KMS-11 (cell line): ENCODE data around the gene MYO18A.

ENCODE experiments used
- H2AFZ ChIP-seq: fragments of 200-600 bp; sonication (generic); 2 replicates; pipeline ENCODE4 v1.6.1; 2016; ENCODE audit warnings: antibody characterized with exemption, mixed run types, low read depth
- H3K27ac ChIP-seq: fragments of 200-600 bp; sonication (generic); 2 replicates; pipeline ENCODE4 v1.6.1; 2016; ENCODE audit warnings: mild to moderate bottlenecking, mixed run types
- H3K27me3 ChIP-seq: fragments of 200-600 bp; sonication (generic); 2 replicates; pipeline ENCODE4 v1.6.1; 2017; ENCODE audit warnings: mild to moderate bottlenecking, low read depth, mixed run types, moderate library complexity; ENCODE audit not compliant: insufficient read depth
- H3K36me3 ChIP-seq: fragments of 200-600 bp; sonication (generic); 2 replicates; pipeline ENCODE4 v1.6.1; 2017; ENCODE audit warnings: mild to moderate bottlenecking, mixed run types; ENCODE audit not compliant: insufficient read depth
- H3K4me1 ChIP-seq: fragments of 200-600 bp; sonication (generic); 2 replicates; pipeline ENCODE4 v1.6.1; 2016; ENCODE audit warnings: mild to moderate bottlenecking, low read depth, mixed run types; ENCODE audit not compliant: poor library complexity, severe bottlenecking
- H3K4me2 ChIP-seq: fragments of 200-600 bp; sonication (generic); 2 replicates; pipeline ENCODE4 v1.7.0; 2016; ENCODE audit warnings: mild to moderate bottlenecking, mixed run types
- H3K4me3 ChIP-seq: fragments of 200-600 bp; sonication (generic); IDR thresholded peaks from 2 replicates; pipeline ENCODE4 v1.6.1; 2017; ENCODE audit warnings: low read depth, low read length, mixed read lengths; ENCODE audit not compliant: insufficient read depth
- H3K79me2 ChIP-seq: fragments of 200-600 bp; sonication (generic); 2 replicates; pipeline ENCODE4 v1.6.1; 2016; ENCODE audit warnings: low read depth, mixed run types; ENCODE audit not compliant: insufficient read depth
- H3K9ac ChIP-seq: fragments of 200-600 bp; sonication (generic); 2 replicates; pipeline ENCODE4 v1.6.1; 2016; ENCODE audit warnings: mild to moderate bottlenecking, mixed run types
- H4K20me1 ChIP-seq: fragments of 200-600 bp; sonication (generic); 2 replicates; pipeline ENCODE4 v1.6.1; 2016; ENCODE audit warnings: mild to moderate bottlenecking, mixed run types; ENCODE audit not compliant: insufficient read depth
- TF ChIP-seq, protein P1 (sequence below): fragments of 200-600 bp; sonication (generic); conservative IDR thresholded peaks from 2 replicates; pipeline ENCODE4 v1.6.1; 2017; ENCODE audit warnings: low read depth, mild to moderate bottlenecking, antibody characterized with exemption, low read length, moderate library complexity, mixed read lengths

The MYO18A gene

DNA sequence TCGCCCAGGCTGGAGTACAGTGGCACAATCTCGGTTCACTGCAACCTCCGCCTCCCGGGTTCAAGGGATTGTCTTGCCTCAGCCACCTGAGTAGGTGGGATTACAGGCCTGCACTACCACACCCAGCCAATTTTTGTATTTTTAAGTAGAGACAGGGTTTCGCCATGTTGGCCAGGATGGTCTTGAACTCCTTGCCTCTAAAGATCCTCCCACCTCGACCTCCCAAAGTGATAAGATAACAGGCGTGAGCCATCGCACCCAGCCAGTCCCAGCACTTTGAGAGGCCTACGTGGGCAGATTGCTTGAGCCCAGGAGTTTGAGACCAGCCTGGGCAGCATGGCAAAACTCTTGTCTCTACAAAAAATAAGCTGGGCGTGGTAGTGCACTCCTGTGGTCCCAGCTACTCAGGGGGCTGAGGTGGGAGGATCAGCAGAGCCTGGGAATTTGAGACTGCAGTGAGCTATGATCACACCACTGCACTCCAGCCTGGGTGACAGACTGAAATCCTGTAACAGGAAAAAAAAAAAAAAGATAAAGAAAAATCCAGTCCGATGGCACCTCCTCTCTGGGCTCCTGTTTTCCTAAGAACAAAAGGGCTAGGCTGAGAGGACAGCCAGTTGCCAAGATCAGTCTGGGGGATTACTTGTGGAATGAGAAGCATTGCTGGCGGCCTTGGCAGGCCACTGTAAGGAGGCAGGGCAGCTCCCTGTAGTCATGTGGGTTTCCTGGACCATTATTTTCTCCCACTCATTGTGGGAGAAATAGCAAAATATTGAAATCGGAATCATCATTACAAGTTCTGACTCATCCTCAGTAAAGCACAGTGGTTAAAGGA is 140.2 kb downstream of the MYO18A start:
- H2AFZ ChIP-seq = no peak overlapping the region
- TF ChIP-seq, protein P1, sequence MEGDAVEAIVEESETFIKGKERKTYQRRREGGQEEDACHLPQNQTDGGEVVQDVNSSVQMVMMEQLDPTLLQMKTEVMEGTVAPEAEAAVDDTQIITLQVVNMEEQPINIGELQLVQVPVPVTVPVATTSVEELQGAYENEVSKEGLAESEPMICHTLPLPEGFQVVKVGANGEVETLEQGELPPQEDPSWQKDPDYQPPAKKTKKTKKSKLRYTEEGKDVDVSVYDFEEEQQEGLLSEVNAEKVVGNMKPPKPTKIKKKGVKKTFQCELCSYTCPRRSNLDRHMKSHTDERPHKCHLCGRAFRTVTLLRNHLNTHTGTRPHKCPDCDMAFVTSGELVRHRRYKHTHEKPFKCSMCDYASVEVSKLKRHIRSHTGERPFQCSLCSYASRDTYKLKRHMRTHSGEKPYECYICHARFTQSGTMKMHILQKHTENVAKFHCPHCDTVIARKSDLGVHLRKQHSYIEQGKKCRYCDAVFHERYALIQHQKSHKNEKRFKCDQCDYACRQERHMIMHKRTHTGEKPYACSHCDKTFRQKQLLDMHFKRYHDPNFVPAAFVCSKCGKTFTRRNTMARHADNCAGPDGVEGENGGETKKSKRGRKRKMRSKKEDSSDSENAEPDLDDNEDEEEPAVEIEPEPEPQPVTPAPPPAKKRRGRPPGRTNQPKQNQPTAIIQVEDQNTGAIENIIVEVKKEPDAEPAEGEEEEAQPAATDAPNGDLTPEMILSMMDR = no peak
- H4K20me1 ChIP-seq = no peaks in the 10 kb centered on the region
- H3K9ac ChIP-seq = no peak overlapping the region
- no peak overlapping the region for H3K4me3 ChIP-seq
- peaks cover 34% of the 10 kb centered on the region; the same call in 1 of the 2 replicates for H3K27me3 ChIP-seq
- no peaks in the 10 kb centered on the region for H3K79me2 ChIP-seq
- H3K27ac ChIP-seq = no peak overlapping the region
- peaks cover 17% of the 10 kb centered on the region for H3K4me1 ChIP-seq
- H3K4me2 ChIP-seq = no peak overlapping the region
- H3K36me3 ChIP-seq = no peaks in the 10 kb centered on the region

DNA sequence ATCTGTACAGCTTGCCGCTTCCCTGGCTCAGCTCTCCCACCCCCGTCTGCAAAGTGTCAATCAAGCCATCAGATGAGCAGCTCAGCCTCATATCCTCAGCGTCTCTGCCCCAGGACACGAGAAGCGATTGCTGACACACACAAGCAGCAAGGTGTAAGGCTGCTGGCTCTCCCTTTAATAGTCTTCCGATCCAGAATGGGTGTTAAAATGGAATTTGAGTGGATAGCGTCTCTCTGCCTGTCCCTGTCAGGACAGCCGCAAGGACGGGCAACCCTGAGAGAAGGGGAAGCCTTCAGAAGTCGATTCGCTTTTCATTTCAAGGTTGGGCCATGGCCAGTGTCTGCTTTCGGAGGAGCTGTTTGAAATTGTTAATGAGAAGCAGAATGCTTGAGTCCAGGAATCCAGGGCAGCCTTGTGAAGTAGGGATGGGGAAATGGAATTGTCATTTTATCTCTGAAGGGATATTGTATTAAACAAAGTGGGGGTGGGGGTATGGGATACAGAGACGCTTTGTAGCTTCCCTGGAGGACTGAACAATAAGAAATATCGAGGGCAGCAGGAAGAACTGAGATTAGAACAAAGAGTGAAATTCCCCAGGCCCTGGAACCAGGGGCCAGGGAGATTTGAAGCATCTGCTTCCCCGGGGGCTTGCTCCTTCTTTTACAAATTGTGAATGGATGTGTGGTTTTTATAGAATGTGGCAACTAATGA is 142.0 kb downstream of the MYO18A start:
- TF ChIP-seq, protein P1 = no peak
- H4K20me1 ChIP-seq = no peaks in the 10 kb centered on the region
- H3K9ac ChIP-seq = no peak overlapping the region
- no peaks in the 10 kb centered on the region for H3K36me3 ChIP-seq
- no peak overlapping the region for H2AFZ ChIP-seq
- H3K4me2 ChIP-seq = no peak overlapping the region
- peaks cover 51% of the 10 kb centered on the region for H3K27me3 ChIP-seq
- H3K4me1 ChIP-seq = peaks cover 14% of the 10 kb centered on the region
- H3K27ac ChIP-seq = no peak overlapping the region
- no peaks in the 10 kb centered on the region for H3K79me2 ChIP-seq
- no peak overlapping the region for H3K4me3 ChIP-seq

GRCh38 chr17:29037739-29038084 is 142.5 kb downstream of the MYO18A start:
- Histone ChIP-seq H3K27me3 (peaks cover 56% of the 10 kb centered on the region), H3K9ac (no peak overlapping the region), H3K36me3 (no peaks in the 10 kb centered on the region), H4K20me1 (no peaks in the 10 kb centered on the region), H3K27ac (no peak overlapping the region), H3K4me3 (no peak overlapping the region), H2AFZ (no peak overlapping the region), H3K4me1 (peaks cover 9% of the 10 kb centered on the region), H3K4me2 (no peak overlapping the region), H3K79me2 (no peaks in the 10 kb centered on the region)
- TF ChIP-seq, protein P1 = no peak

DNA sequence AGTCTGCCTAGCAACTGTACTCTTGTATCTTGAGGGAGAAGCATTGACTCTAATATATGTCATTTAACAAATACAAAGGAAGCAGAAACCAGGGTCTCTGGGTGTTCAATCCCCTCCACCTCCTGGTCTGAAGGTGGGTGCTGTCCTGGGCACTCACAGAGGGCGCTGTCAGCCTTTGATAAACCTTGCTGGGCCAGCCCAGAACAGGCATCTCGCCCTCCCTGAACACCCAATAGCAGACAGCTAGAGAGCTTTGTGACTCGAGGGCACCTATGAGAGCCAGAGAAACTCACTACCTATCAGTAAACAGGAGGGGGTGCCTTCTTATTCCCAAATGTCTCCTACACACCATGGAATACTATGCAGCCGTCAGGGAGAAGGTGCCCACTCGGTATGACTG is 143.6 kb downstream of the MYO18A start:
- TF ChIP-seq, protein P1 = no peak
- no peak overlapping the region for H3K27ac ChIP-seq
- H4K20me1 ChIP-seq = no peaks in the 10 kb centered on the region
- H3K4me1 ChIP-seq = no peaks in the 10 kb centered on the region
- no peak overlapping the region for H3K4me2 ChIP-seq
- H2AFZ ChIP-seq = no peak overlapping the region
- H3K36me3 ChIP-seq = no peaks in the 10 kb centered on the region
- H3K9ac ChIP-seq = no peak overlapping the region
- H3K79me2 ChIP-seq = no peaks in the 10 kb centered on the region
- H3K27me3 ChIP-seq = peaks cover 68% of the 10 kb centered on the region
- H3K4me3 ChIP-seq = no peak overlapping the region
